HG03159 (cell line): ENCODE results near the gene PIK3R3.

Experiments
- ATAC-seq: cut with Tn5 transposase; IDR thresholded peaks from one replicate; pipeline ENCODE4 v1.9.1; 2021; ENCODE audit warnings: mild to moderate bottlenecking, moderate library complexity; ENCODE audit not compliant: unreplicated experiment

Gene PIK3R3

GRCh38 chr1:46132529-46133180 is at the start of gene PIK3R3:
TSS of gene PIK3R3 (minus strand) at chr1:46132629. CDS start at chr1:46131952, 677 bp downstream.
- ATAC-seq = peak; percentile 89

- no peak for ATAC-seq
These were observed 49.2 kb upstream of the PIK3R3 start for GRCh38 chr1:46181343-46182260.

GRCh38 chr1:46180082-46180616 is 47.7 kb upstream of the PIK3R3 start:
- no peak for ATAC-seq

- ATAC-seq = peak; percentile 50
These were observed 47.0 kb upstream of the PIK3R3 start for GRCh38 chr1:46179138-46180081.

- ATAC-seq = no peak
These were observed 43.9 kb upstream of the PIK3R3 start, which contains the start of gene P3R3URF for GRCh38 chr1:46176211-46176865. TSS of gene P3R3URF (minus strand) at chr1:46176488. CDS start at chr1:46176471, 17 bp downstream.

- ATAC-seq = no peak
These were observed 42.8 kb upstream of the PIK3R3 start for GRCh38 chr1:46175243-46175642.

- no peak for ATAC-seq
These were observed 42.2 kb upstream of the PIK3R3 start, which contains the start of gene TSPAN1 for GRCh38 chr1:46174448-46175231. TSS of gene TSPAN1 (plus strand) at chr1:46175087. CDS start at chr1:46181108, 6,021 bp downstream.

GRCh38 chr1:46173361-46173856 is 41.0 kb upstream of the PIK3R3 start:
- no peak for ATAC-seq

GRCh38 chr1:46172321-46172720 is 39.9 kb upstream of the PIK3R3 start:
- ATAC-seq = no peak

GRCh38 chr1:46171871-46172270 is 39.4 kb upstream of the PIK3R3 start:
- no peak for ATAC-seq

GRCh38 chr1:46171351-46171750 is 38.9 kb upstream of the PIK3R3 start:
- ATAC-seq = no peak

- no peak for ATAC-seq
These were observed 37.5 kb upstream of the PIK3R3 start for GRCh38 chr1:46169811-46170454.

- no peak for ATAC-seq
These were observed 36.0 kb upstream of the PIK3R3 start for GRCh38 chr1:46168477-46168876.

- ATAC-seq = no peak
These were observed 34.4 kb upstream of the PIK3R3 start for GRCh38 chr1:46166521-46167462.

- no peak for ATAC-seq
These were observed 27.8 kb upstream of the PIK3R3 start for GRCh38 chr1:46160212-46160611.

- no peak for ATAC-seq
These were observed 27.1 kb upstream of the PIK3R3 start for GRCh38 chr1:46159516-46159915.
